Measurements from ENCODE around the gene MORN5.
"Not testable (repeated sequence)": the region's sequence is repeated elsewhere in the genome, so short reads cannot be mapped to it uniquely, and the experiment has no call there.

Gene MORN5

DNA sequence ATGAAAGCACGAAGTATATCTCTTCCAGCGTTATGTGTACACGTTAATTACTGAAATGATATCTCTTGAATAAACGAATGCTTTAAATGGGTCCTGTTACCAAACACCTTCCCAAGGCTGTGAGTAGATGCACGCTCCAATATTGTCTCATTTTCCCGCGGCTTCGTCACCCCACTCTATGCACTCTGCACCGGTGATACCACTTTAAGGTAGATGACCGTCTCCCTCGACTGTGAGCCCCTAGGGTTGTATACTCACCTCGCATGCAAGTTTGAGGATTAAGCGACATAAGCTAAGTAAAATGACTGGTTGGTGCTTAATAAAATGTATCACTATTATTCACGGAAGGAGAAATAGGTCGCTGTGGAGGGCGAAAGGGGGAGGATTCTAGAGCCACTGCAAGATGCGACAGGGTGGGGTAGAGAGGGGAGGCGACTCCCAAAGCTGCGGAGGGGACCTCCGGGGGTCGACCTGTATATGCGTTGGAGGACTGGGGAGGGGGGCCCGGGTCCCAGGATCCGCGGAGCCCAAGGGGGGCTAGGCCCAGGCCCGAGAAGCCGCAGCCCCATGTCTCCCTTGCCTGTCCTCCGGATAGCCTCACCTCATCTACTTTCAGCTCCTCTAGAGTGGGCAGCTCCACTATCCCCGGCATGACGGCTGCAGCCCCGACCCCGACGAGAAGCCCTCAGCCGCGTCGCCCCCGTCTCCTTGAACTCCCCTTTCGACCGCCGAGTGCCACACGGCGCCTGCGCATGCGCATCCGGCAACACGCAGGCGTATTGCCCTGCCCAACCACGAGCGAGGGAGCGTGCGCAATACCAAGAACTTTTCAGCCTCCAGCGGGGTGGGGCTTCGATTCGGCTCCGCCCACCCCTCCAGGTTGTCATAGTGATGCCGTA, at the start of gene MORN5, which contains the start of gene NDUFA8:
Gene MORN5, plus strand, starts transcription at position 883 of the 899 bp plus-strand sequence. CDS start 65 bp downstream, outside the sequence.
Gene NDUFA8, minus strand, starts transcription at position 754 of the 899 bp plus-strand sequence. Its CDS starts 102 bp downstream, at position 652.
- DNase-seq (ENCODE audit: low read depth in 2 of 2), result peak; percentile 87 to 89

DNA sequence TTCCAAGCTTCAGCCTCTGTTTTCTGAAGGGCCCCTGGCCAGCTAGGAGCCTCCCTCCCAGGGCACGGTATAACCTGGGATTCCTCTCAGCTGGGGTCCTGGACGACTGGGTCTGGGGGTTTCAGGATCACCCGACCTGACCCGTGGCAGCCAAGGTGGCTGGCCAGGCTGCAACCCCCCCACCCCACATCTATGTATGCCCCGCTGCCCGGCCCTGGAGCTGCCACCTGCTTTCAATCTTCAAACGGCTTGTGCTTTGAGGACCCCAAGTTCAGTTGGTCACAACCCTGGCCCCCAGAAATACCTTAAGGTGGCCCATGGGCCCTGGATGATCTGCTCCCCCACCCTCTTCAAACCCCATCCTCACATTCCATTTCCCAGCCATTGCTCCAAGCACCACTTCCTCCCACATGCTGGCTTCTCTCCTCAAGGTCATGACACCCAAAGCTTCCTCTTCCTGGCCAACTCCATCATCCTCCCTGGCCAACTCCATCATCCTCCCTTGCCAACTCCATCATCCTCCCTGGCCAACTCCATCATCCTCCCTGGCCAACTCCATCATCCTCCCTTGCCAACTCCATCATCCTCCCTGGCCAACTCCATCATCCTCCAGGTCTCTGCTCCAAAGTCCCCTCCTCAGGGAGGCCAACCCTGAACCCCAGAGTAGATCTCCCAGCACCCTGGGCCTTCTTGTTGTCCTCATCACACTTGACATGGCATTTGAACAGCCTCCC, 49.4 kb upstream of the MORN5 start:
- DNase-seq (ENCODE audit: low read depth in 2 of 2), result no peak

DNA sequence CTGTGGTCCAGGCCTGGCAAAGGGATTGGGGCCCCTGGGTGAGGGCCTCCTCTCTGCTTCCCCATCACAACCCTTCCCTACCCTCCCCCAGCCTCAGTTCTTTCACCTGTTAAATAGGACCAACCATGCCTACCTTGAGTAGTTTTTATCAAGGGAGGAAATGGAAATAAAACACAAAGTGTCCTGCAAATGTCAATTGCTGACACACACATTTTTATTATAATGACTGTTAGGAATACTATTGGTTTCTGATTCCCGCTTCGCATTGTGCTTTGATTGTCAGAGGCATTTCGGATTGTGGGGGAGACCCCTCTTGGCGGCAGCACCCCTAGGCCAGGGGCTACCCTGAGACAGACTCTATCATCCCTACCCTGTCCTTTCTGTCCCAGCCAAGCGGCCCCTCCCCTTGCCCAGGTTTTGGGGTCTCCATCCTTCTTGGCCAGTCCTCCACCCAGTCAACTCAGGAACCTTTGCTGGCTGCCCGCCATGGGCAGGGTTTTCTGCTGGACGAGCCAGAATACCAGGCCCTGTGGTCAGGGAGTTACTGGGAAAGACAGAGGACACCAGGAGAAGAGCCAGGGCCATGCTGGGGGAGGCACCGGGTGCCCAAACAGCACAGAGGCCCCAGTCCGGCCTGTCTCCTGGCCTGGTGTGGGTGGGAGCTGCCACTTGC, 48.2 kb upstream of the MORN5 start:
- no peak for DNase-seq (ENCODE audit: low read depth in 2 of 2)

DNA sequence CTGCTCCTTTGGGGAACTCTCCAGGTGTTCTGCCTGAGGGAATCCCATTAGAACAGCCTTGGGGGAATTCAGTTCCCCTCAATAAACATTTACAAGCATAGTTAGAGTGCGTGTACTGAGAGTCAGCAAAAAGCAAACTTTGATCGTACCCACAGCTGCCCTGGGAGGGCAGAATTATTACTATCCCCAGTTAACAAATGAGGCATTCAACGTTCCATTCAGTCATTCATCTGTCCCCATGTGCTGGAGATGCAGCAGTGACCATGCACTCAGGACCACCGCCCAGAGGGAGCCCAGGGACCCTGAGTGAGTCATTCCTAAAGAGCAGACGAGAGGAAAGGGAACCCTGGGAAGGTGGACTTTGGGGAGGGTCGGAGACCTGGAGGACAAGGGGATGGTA, 47.5 kb upstream of the MORN5 start:
- no peak for DNase-seq (ENCODE audit: low read depth in 2 of 2)

DNA sequence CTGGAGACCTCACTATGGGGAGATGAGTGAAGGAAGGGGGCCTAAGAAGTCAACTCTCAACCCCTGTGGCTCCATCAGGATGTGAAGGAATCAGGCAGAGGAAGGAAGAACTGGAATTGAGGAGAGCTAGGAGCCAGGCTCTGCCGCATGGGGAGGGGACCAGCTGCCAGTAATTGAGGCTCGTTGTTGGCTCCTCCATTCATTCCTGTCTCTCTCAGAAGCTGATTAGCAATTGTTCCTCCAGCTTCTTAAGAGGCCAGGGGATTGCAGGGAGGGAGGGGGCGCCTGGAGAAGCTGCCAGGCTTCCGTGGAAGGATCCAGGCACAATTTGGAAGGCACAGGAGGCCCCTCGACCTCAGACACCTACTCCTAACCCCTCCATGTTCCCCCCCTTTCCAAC, 46.1 kb upstream of the MORN5 start:
- no peak for DNase-seq (ENCODE audit: low read depth in 2 of 2)

DNA sequence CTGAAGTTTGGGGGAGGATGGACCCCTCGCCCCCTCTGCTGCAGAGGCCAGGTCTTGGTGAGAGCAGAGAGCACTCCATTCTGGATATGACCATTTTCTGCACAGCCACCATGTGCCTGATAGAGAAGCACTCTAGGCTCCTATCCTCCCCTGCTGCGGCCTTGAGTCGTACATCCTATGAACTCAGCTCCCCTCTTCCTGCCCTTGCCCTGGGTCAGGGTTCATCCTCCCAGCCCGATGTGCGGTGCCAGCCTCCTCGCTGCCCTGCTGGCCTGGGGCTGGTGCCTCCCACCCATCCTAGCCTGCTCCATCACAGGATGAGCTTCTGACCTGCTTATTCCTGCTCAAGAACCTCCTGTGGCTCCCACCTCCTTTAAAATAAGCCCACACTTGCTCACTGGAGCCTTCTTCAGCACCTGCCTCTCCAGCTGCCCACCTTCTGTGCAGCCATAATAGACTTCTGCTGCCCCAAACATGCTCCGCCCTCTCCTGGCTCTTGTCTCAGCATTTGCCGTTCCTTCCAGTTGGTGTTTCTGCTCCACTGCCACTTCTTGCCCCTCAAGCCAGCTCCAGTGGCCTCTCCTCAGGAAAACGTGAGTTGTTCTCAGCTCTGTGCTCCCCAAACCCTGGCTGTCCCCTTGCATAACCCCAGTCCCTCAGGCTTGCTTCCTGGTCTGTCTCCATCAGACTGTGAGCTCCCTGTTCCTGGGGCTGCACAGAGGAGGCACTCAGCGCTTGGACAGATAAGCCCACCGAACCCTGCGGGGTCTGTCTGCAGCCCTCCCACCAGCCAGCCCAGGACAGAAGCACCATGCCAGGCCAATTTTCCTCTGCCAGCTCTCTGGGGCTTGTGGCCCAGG, 44.3 kb upstream of the MORN5 start:
- DNase-seq (ENCODE audit: low read depth in 2 of 2), result no peak

DNA sequence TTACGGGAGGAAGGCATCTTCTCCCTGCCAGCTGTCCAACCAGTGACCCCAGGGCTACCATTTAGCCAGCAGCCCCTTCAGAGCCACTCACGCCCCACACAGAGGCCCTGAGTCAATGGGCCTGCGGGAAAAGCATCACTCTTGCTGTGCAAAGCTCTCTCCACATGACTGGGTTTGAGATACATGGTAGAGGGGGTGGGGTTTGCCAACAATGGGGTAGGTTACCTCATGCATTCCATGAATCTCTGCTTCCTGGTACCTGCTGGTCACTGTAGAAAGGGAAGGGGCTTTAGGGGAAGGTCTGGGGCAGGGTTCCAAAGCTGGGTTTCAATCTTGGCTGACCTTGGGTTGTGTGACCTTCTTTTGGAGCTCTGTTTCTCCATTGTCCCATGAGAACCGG, 43.7 kb upstream of the MORN5 start:
- no peak for DNase-seq (ENCODE audit: low read depth in 2 of 2)

DNA sequence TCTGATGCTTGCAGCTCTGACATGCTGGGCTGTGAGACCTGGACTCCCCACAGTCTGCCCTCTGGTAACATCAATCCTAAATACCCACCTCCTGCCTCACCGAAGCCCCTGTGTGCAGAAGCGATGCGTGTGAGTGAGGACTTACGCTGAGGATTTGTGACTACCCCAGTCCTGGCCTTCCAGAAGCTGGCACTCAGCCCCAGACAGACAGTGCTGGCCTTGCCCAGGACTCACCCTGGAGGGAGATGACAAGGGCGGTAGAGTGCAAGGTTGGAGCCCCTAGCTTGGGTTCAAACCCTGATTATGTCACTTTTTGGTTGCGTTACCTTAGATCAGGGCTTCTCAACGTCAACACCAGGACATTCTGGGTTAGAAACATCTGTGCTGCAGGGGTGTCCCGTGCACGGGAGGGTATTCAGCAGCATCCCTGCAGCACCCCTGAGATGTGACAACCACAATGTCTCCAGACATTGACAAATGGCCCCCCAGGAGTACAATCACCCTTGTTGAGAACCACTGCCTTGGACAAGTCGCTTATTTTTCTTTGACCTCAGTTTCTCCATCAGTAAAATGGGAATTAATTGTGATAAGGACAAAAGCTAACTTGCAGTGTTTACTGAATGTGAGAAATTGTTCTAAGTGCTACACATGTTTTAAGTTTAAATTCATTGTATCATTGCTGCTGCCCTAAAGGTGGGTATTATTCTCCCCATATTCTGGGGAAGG, 43.1 kb upstream of the MORN5 start:
- DNase-seq (ENCODE audit: low read depth in 2 of 2), result no peak

DNA sequence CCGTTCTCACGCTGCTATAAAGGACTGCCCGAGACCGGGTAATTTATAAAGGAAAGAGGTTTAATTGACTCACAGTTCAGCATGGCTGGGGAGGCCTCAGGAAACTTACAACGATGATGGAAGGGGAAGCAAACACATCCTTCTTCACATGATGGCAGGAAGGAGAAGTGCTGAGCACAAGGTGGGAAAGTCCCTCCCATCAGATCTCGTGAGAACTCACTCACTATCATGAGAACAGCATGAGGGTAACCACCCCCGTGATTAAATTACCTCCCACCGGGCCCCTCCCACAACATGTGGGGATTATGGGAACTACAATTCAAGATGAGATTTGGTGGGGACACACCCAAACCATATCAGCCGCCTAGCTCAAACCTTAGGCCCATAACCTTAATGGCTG, 42.5 kb upstream of the MORN5 start:
- not testable (repeated sequence) for DNase-seq (ENCODE audit: low read depth in 2 of 2)

DNA sequence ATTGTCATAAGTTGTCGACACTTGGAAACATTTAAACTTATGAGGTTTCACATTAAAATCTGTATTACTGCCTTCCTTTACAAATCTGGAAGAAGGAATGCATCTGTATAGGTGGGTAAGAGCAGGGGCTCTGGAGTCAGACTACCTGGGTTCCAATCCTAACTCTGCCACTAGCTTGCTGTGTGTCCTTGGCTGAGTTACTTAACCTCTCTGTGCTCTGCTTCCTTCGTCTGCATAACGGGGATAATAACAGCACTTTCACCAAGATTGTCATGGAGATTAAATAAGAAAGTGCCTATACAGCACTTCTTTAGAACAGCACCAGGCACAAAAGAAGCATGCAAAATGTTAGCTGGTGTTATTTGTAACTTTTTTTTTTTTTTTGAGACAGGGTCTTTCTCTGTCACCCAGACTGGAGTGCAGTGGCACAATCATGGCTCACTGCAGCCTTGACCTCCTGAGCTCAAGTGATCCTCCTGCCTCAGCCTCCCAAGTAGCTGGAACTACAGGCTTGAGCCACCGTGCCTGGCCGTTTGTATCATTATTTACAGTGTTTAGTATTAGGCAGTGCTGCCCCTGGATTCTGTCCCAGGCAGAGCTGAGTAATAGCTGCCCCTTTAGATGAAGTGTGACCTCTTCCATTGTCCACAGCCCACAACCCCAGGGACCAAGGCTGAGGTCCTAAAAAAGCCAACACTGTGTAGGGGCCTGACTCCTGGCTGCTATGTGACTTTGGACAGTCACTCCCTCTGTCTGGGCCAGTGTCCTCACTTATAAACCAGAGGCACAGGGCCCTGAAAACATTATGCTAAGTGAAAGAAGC, 41.2 kb upstream of the MORN5 start:
- DNase-seq (ENCODE audit: low read depth in 2 of 2), result no peak

DNA sequence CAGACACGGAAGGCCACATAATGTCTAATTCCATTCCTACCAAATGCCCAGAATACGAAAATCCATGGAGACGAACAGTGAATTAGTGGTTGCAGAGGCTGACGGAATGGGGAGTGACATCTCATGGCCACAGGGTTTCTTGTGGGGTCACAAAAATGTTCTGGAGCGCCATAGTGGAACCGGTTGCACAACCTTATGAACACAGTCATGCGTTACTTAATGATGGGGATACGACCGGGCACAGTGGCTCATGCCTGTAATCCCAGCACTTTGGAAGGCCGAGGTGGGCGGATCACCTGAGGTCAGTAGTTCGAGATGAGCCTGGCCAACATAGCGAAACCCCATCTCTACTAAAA, 40.6 kb upstream of the MORN5 start:
- DNase-seq (ENCODE audit: low read depth in 2 of 2), result no peak

DNA sequence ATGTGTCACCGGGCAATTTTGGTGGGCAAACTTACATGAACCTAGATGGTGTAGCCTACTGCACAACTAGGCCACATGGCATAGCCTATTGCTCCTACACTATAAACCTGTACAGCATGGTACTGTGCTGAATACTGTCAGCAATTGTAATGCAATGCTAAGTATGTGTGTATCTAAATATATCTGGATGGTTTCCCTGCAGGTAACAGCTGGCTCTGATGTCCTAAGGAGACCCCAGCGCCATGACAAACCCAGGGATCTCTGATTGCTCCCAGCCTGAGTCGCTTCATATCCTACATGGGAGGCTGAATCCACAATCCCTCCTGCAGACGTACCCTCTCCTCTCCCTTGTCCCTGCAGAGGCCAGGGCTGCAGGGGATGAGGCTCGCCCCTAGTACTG, 40.0 kb upstream of the MORN5 start:
- no peak for DNase-seq (ENCODE audit: low read depth in 2 of 2)

DNA sequence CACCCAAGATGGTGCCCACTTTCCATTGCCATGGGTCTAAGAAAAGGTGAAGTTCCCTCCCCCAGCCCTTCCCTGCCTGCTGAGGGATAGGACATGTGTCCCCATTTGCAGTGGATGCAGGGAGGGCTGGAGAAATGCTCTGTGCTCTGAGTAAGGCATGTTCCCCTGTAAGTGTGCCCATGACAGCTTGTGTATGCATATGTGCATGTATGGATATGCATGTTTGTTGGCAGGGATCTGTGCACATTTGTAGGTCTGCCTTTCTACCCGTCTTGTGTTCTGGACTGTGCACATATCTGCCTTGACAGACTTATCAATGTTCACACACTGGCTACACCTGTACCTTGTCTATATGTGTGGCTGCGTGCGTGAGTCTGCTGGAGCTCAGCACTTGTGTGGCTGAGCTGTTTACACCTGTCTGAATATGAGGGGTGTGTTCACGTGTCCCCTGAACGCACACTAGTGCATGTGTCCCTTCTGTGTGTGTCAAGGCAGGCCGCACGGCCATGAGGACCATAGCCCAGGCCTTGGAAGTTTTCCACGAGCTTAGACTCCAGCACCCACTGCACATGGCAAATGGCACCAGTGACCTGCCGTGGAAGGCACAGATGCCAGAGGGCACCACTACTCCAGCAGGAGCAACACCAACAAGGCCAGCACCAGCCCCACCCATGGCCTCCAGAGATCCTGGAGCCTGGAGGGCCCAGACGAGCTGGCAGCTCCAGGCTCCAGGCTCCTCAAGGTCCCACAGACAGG, 39.2 kb upstream of the MORN5 start:
- DNase-seq (ENCODE audit: low read depth in 2 of 2), result no peak

DNA sequence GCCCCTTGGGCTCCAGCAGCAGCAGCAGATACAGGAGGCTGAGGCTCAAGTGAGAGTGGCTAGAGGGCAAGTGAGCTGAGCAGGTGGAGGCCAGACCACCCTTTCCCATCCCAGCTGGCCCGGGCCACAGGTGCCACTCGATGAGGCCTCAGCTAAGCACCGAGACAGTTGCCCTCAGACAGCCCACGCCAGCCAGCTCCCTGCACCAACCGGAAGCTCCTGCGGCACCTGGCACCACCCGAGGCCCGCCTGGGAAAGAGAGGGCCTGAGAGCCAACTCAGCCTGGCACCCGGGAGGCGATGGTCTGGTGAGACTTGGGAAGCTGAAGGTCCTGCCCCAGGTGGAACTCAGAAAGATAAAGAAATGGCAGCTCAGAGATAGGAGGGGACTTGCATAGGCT, 38.3 kb upstream of the MORN5 start:
- DNase-seq (ENCODE audit: low read depth in 2 of 2), result no peak

DNA sequence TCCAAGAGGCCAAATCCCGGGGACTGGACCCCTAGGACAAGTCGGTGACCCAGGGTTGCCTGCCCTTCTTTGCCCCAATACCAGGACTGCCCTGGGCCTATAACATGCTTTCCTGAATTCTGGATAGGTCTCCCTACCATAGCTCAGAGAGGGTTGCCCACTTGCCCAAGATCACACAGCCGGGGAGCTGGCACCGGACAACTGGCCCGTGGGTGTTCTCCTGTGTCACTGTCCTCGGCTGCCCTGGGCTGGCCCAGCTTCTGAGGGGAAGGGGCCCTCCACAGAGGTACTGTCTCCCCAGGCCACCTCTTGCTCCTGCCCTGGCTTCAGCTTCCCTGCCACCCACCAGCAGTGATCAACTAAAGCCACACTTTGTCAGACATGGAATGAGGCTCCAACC, 37.8 kb upstream of the MORN5 start:
- DNase-seq (ENCODE audit: low read depth in 2 of 2), result no peak

DNA sequence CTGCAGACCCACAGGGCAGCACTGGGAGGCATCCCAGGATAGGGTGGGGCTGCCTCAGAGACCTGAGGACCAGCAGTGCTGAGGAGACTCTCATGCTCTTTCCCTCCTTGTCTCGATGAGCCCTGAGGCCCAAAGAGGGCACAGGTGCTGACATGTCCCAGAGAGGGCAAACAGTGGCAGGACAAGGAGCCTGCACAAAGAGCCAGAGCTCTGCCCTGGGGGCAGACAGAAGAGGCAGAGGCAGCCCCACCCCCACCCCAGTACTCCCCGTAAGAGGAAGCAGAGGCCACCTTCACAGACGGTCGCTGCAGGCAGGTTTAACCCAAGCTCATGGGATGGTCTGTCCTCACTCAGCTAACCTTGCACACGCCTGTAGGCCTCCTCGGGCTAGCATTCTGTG, 37.2 kb upstream of the MORN5 start:
- DNase-seq (ENCODE audit: low read depth in 2 of 2), result no peak

DNA sequence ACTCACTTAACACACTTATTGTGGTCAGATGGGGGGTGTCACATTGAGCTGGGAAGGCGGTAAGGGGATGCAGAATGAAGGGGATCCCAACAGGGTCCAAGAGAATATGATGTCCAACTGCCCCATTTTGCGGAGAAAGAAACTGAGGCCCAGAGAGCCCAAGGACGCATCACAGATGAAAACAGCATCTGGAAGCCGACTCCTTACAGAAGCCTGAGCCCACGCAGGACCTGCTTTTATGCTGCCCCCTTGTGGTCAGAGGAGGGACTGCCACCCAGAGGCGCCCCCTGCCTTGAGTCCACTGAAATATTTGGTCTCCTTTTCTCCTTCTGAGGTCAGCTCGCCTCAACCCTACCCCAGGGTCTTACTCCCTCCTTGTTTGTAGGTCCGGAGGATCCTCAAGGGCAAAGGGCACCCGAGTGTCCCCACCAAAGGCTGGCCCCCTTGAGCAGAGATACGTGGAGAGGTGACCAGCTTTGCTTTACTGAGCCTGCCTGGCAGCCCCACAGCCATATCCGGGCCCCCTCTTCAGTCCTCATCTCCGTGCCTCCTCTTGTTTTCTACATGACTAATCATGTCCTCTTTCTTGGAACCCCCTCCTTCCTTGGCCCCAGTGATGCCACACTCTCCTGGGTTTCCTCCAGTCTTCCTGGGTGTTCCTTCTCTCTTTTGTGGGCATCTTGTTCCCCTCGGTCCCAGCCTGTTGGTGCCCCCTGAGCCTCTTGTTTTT, 36.6 kb upstream of the MORN5 start:
- DNase-seq (ENCODE audit: low read depth in 2 of 2), result peak; percentile 20 to 38

DNA sequence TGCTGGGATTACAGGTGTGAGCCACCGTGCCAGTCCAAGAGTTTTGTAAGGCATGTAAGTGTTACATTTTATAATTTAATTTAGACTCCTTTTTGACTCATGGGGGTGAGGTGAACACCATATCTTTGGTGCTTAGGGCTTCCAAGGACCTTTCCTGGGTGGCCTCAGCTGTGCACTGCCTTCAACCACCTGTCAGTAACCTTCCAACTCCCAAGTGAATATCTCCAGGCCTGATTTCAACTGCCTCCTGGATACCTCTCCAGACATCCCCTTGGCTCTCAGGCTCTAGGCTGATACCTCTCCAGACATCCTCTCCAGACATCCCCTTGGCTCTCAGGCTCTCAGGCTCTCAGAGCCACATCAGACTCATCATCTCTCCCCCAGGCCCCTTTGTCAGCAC, 35.7 kb upstream of the MORN5 start:
- DNase-seq (ENCODE audit: low read depth in 2 of 2), result no peak

DNA sequence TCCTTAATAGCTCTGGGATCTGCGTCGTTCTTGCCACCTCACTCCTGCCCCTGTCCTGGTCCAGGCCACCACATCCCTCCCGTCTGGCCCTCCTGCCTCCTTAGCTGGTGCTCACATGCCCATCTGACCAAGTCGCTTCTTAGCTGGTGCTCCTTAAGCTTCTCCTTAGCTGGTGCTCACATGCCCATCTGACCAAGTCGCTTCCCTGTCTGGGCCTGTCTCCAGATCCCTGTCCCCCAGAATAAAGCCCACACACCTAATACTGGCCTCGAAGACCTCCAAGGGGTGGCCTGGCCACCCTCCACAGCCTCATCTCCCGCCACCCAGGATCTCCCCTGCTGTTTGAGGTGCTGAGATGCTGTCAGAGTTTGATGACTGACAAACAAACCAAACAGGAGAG, 35.2 kb upstream of the MORN5 start:
- DNase-seq (ENCODE audit: low read depth in 2 of 2), result no peak
